Endothelial cell of umbilical vein (primary cell): ENCODE data around the gene FIG4. TPM values are rescaled to one million over a fixed set of nuclear protein-coding genes. Genes with fewer than 3 reads are reported as not detected.

ENCODE experiments used
- BruUV-seq: library from RNA; stranded (reverse); fragments of 400-500 nt; replicated peaks from 2 replicates; lab custom pipeline; 2021; lab: Mats Ljungman, UMichigan
- CTCF ChIA-PET: fragments of 300-600, 350-600 bp; sonication (Branson Sonifier 250); formaldehyde crosslinking; loops from one replicate; lab custom pipeline; 2021; ENCODE audit warnings: antibody characterized with exemption, inconsistent platforms; lab: Charles Lee
- POLR2A ChIA-PET: fragments of 300-600, 350-600 bp; sonication (Branson Sonifier 250); formaldehyde crosslinking; loops from one replicate; lab custom pipeline; 2021; ENCODE audit warnings: antibody characterized with exemption, inconsistent platforms; lab: Charles Lee
- DNase-seq: peaks from one replicate; pipeline ENCODE4 v3.0.0-alpha.2; 2011; ENCODE audit warnings: low read depth, low spot score
- FAIRE-seq: peaks from 2 replicates; lab custom pipeline; 2011; peaks lifted over from hg19 to GRCh38; lab: Jason Lieb, UNC
- H2AFZ ChIP-seq: 2 replicates; pipeline ENCODE4 v1.6.0; 2012; ENCODE audit warnings: low read depth, low read length, control low read depth, inconsistent platforms
- H3K27ac ChIP-seq: 2 replicates; pipeline ENCODE4 v1.5.1; 2011; ENCODE audit warnings: low read depth, mild to moderate bottlenecking, control low read depth, low read length, moderate library complexity; ENCODE audit not compliant: insufficient read depth
- H3K27me3 ChIP-seq, 2 experiments: 2 replicates each; pipeline versions ENCODE4 v1.6.0 to v1.6.1; 2011; ENCODE audit warnings: low read length in 2 of 2, mixed read lengths in 1 of 2; ENCODE audit not compliant: control insufficient read depth in 2 of 2, insufficient read depth in 2 of 2
- H3K36me3 ChIP-seq, 2 experiments: 2 replicates in 1 of 2; 3 replicates in 1 of 2; pipeline ENCODE4 v1.5.1; 2011; ENCODE audit warnings: low read length in 2 of 2, mild to moderate bottlenecking in 1 of 2, moderate library complexity in 1 of 2; ENCODE audit not compliant: control insufficient read depth in 2 of 2, insufficient read depth in 2 of 2; ENCODE audit errors: extremely low read depth in 1 of 2
- H3K4me1 ChIP-seq: 3 replicates; pipeline ENCODE4 v1.5.1; 2011; ENCODE audit warnings: mild to moderate bottlenecking, low read length; ENCODE audit not compliant: control insufficient read depth, insufficient read depth; ENCODE audit errors: extremely low read depth
- H3K4me2 ChIP-seq: 2 replicates; pipeline ENCODE4 v1.6.1; 2011; ENCODE audit warnings: low read length, control low read depth, mixed read lengths; ENCODE audit not compliant: insufficient read depth
- H3K4me3 ChIP-seq, 3 experiments: fragments of 200-600 bp in 1 of 3; sonication (generic), shearing (Covaris generic) in 1 of 3; replicated peaks in 1 of 3; 2 replicates each; pipeline ENCODE4 v1.5.1; 2011 to 2016; ENCODE audit warnings: control low read depth in 3 of 3, low read length in 3 of 3, mild to moderate bottlenecking in 2 of 3, inconsistent platforms in 1 of 3, low read depth in 1 of 3, moderate library complexity in 1 of 3; ENCODE audit not compliant: insufficient read depth in 1 of 3
- H3K79me2 ChIP-seq: 2 replicates; pipeline ENCODE4 v1.6.0; 2012; ENCODE audit warnings: low read length, inconsistent platforms; ENCODE audit not compliant: control insufficient read depth, insufficient read depth
- H3K9ac ChIP-seq: replicated peaks from 2 replicates; pipeline ENCODE3; 2011; ENCODE audit warnings: low read length, control low read depth; ENCODE audit not compliant: insufficient read depth; ENCODE audit errors: extremely low read depth
- H3K9me1 ChIP-seq: replicated peaks from 3 replicates; pipeline ENCODE4 v1.6.0; 2011; ENCODE audit warnings: mild to moderate bottlenecking, low read length; ENCODE audit not compliant: control insufficient read depth, insufficient read depth; ENCODE audit errors: extremely low read depth
- H3K9me3 ChIP-seq: replicated peaks from 2 replicates; pipeline ENCODE4 v1.5.1; 2012; ENCODE audit warnings: low read length, inconsistent platforms; ENCODE audit not compliant: control insufficient read depth, insufficient read depth
- H4K20me1 ChIP-seq: replicated peaks from 2 replicates; pipeline ENCODE3; 2011; ENCODE audit warnings: mild to moderate bottlenecking, low read length; ENCODE audit not compliant: control insufficient read depth, insufficient read depth; ENCODE audit errors: extremely low read depth
- EZH2 ChIP-seq: IDR thresholded peaks from 2 replicates; pipeline ENCODE4 v1.6.1; 2012; ENCODE audit warnings: borderline replicate concordance, low read depth, mild to moderate bottlenecking, moderate library complexity, low read length, inconsistent platforms; ENCODE audit not compliant: severe bottlenecking
- FOS ChIP-seq: IDR thresholded peaks from 2 replicates; pipeline ENCODE4 v1.6.1; 2011; ENCODE audit warnings: mild to moderate bottlenecking, low read length, moderate library complexity, borderline replicate concordance; ENCODE audit not compliant: insufficient read depth
- GATA2 ChIP-seq: IDR thresholded peaks from 2 replicates; pipeline ENCODE4 v1.7.0; 2011; ENCODE audit warnings: low read depth, mild to moderate bottlenecking, moderate library complexity, mixed read lengths, low read length; ENCODE audit not compliant: insufficient read length, insufficient read depth
- JUN ChIP-seq: IDR thresholded peaks from 2 replicates; pipeline ENCODE4 v1.6.1; 2011; ENCODE audit warnings: borderline replicate concordance, low read depth; ENCODE audit not compliant: insufficient read length, insufficient read depth
- MAX ChIP-seq: IDR thresholded peaks from 2 replicates; pipeline ENCODE4 v1.6.1; 2011; ENCODE audit not compliant: insufficient read depth, insufficient read length
- MYC ChIP-seq: IDR thresholded peaks from one replicate; pipeline ENCODE4 v1.6.1; 2011; ENCODE audit warnings: mild to moderate bottlenecking, low read depth, low read length
- POLR2A ChIP-seq: IDR thresholded peaks from 2 replicates; pipeline ENCODE4 v1.6.1; 2012; ENCODE audit warnings: low read depth, mild to moderate bottlenecking, control low read depth, low read length
- POLR2AphosphoS5 ChIP-seq: IDR thresholded peaks from 2 replicates; pipeline ENCODE4 v1.6.1; 2012; ENCODE audit warnings: low read depth, mild to moderate bottlenecking, control low read depth, low read length, moderate library complexity; ENCODE audit not compliant: insufficient read depth
- dilution Hi-C: fragments of 300-500 bp; cut with MboI; formaldehyde crosslinking; loops from one replicate; pipeline ENCODE4 v1.15.0; 2019; ENCODE audit warnings: low sequenced_read_pairs; ENCODE audit not compliant: extremely low pct_ligation_motif_present
- intact Hi-C: fragments of 100-400 bp; cut with micrococcal nuclease; formaldehyde crosslinking; loops from one replicate; pipeline ENCODE4 v1.10.0; 2022
- polyA plus RNA-seq, 4 experiments: library from polyadenylated mRNA; depleted of rRNA in 3 of 4; stranded (reverse) in 3 of 4; unstranded in 1 of 4; fragments of >200 nt; gene quantifications; 2 replicates each; pipeline versions ENCODE4 v1.2.1 to v1.2.3, GENCODE V29; 2011 to 2012; ENCODE audit warnings: missing spikeins in 1 of 4
- total RNA-seq: library from RNA; stranded (reverse); gene quantifications from 2 replicates; pipeline ENCODE4 v1.2.3, GENCODE V29; 2021
- TF ChIP-seq, protein P1 (sequence below), 2 donors: IDR thresholded peaks; 1 replicate in 1 of 2; 2 replicates in 1 of 2; pipeline ENCODE4 v1.5.1; 2011; ENCODE audit warnings: low read length in 2 of 2, mild to moderate bottlenecking in 2 of 2, moderate library complexity in 2 of 2, control low read depth in 1 of 2, inconsistent platforms in 1 of 2, low read depth in 1 of 2; ENCODE audit not compliant: insufficient read depth in 1 of 2; ENCODE audit errors: extremely low read depth in 1 of 2

FIG4 gene
- total and polyA plus RNA-seq, 2 donors (not counting 3 experiments of a cell fraction or from before 2014, with no cell fraction given), result 7.9 to 12.2 TPM

DNA sequence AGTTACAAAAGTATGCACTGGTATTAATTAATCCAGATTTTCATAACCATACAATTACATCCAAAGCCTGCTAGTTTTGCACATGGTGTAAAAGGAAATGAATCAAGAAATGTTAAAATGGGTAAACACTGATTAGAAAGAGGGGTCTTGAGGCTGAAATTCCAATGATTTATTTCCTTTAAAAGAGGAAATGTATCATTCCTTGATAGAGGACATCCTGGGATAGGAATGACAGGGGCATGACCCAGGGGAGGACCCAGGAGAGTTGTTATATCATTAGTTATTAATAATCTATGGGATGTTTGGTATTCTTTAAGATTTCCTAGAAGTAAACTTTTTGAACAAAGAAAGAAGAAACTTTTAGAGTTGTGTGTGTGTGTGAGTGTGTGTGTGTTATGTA lies 18.3 kb upstream of the FIG4 start:
- H3K4me2 ChIP-seq, result peak overlapping the region; percentile 70
- H3K9ac ChIP-seq, result peak overlapping the region; percentile 67
- ChIA-PET POLR2A (no interaction called here), CTCF (interaction anchor here (1.2 to 1.6 kb wide), 4 partner anchors 10 to 77 kb away, joined by 3 to 8 read pairs (median 6); partner anchors contain the start of genes AK9 and FIG4)
- H3K79me2 ChIP-seq, result no peaks in the 10 kb centered on the region
- intact Hi-C loops (loop anchor here (1.0 kb wide), 2 partner anchors 18 to 121 kb away; partner anchors contain the start of genes AK9 and FIG4), dilution Hi-C loops (no loop called here)
- BruUV-seq, result no TSS peak
- FAIRE-seq, result peak; percentile 63
- no peak overlapping the region for H3K4me3 ChIP-seq
- peak overlapping the region; percentile 90 for H3K27ac ChIP-seq
- no peak overlapping the region for H2AFZ ChIP-seq
- no peaks in the 10 kb centered on the region for H3K9me3 ChIP-seq
- H3K4me1 ChIP-seq, result peaks cover 40% of the 10 kb centered on the region
- no peaks in the 10 kb centered on the region for H3K27me3 ChIP-seq
- TF ChIP-seq MAX, result no peak
- peak; percentile 83 for TF ChIP-seq POLR2AphosphoS5
- TF ChIP-seq EZH2, result no peak
- TF ChIP-seq POLR2A, result peak; percentile 64
- no peak for TF ChIP-seq MYC
- TF ChIP-seq, protein P1, sequence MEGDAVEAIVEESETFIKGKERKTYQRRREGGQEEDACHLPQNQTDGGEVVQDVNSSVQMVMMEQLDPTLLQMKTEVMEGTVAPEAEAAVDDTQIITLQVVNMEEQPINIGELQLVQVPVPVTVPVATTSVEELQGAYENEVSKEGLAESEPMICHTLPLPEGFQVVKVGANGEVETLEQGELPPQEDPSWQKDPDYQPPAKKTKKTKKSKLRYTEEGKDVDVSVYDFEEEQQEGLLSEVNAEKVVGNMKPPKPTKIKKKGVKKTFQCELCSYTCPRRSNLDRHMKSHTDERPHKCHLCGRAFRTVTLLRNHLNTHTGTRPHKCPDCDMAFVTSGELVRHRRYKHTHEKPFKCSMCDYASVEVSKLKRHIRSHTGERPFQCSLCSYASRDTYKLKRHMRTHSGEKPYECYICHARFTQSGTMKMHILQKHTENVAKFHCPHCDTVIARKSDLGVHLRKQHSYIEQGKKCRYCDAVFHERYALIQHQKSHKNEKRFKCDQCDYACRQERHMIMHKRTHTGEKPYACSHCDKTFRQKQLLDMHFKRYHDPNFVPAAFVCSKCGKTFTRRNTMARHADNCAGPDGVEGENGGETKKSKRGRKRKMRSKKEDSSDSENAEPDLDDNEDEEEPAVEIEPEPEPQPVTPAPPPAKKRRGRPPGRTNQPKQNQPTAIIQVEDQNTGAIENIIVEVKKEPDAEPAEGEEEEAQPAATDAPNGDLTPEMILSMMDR (IDR thresholded peaks at IDR 0.05; ENCODE audit: extremely low read depth in 1 of 2, insufficient read depth in 1 of 2, low read depth in 1 of 2, low read length in 2 of 2), result no peak
- peak; percentile 91 for TF ChIP-seq GATA2
- peak; percentile 96 for TF ChIP-seq JUN
- TF ChIP-seq FOS, result peak; percentile 91
- H3K36me3 ChIP-seq, result no peaks in the 10 kb centered on the region
- peak; percentile 86 for DNase-seq
- H4K20me1 ChIP-seq, result no peaks in the 10 kb centered on the region
- no peaks in the 10 kb centered on the region for H3K9me1 ChIP-seq
